Effector memory CD8-positive, alpha-beta T cell (primary cell): ENCODE data around the gene ZNF398.

Source experiments
- ATAC-seq: fragments of 150-1000 bp; cut with Tn5 transposase; replicated peaks from 2 replicates; pipeline ENCODE4 v1.10.0; 2021; ENCODE audit warnings: mild to moderate bottlenecking, moderate library complexity
- DNase-seq, 3 experiments: peaks; one replicate each; pipeline ENCODE4 v3.0.0; 2021
- H3K27ac Mint-ChIP-seq, 2 donors: one replicate each; pipeline ENCODE4 v1.8.0; 2022; ENCODE audit warnings: mild to moderate bottlenecking in 2 of 2, mixed read lengths in 2 of 2, moderate library complexity in 2 of 2
- H3K27me3 Mint-ChIP-seq, 2 donors: one replicate each; pipeline ENCODE4 v1.8.0; 2022; ENCODE audit warnings: mixed read lengths in 2 of 2
- H3K36me3 Mint-ChIP-seq: one replicate; pipeline ENCODE4 v1.8.0; 2022; ENCODE audit warnings: mild to moderate bottlenecking, moderate library complexity, mixed read lengths; ENCODE audit not compliant: insufficient read depth
- H3K4me1 Mint-ChIP-seq, 2 donors: one replicate each; pipeline ENCODE4 v1.8.0; 2022; ENCODE audit warnings: low read depth in 2 of 2, mixed read lengths in 2 of 2
- H3K4me3 Mint-ChIP-seq, 2 donors: one replicate each; pipeline ENCODE4 v1.8.0; 2022; ENCODE audit warnings: mild to moderate bottlenecking in 2 of 2, mixed read lengths in 2 of 2, moderate library complexity in 2 of 2
- H3K9me3 Mint-ChIP-seq, 2 donors: one replicate each; pipeline ENCODE4 v1.8.0; 2022; ENCODE audit warnings: mixed read lengths in 2 of 2

ZNF398 gene

GRCh38 chr7:149166142-149166541 is 18.9 kb downstream of the ZNF398 start:
- H3K4me3 Mint-ChIP-seq = no peak overlapping the region
- no peak for DNase-seq
- no peak overlapping the region for H3K27ac Mint-ChIP-seq
- H3K4me1 Mint-ChIP-seq = peaks cover 4 to 5% of the 10 kb centered on the region in 2 donors
- H3K27me3 Mint-ChIP-seq = no peaks in the 10 kb centered on the region
- H3K36me3 Mint-ChIP-seq = peaks cover 62% of the 10 kb centered on the region
- no peak for ATAC-seq
- no peaks in the 10 kb centered on the region for H3K9me3 Mint-ChIP-seq

GRCh38 chr7:149166630-149167352 is 19.5 kb downstream of the ZNF398 start:
- Mint-ChIP-seq H3K4me3 (no peak overlapping the region), H3K27me3 (no peaks in the 10 kb centered on the region), H3K27ac (peak overlapping the region in 1 of 2 donors; percentile 72), H3K9me3 (no peaks in the 10 kb centered on the region), H3K4me1 (peaks cover 0 to 4% of the 10 kb centered on the region in 2 donors), H3K36me3 (peaks cover 64% of the 10 kb centered on the region)
- no peak for ATAC-seq
- DNase-seq = no peak

GRCh38 chr7:149171892-149172533 is 24.8 kb downstream of the ZNF398 start:
- Mint-ChIP-seq H3K4me1 (no peaks in the 10 kb centered on the region), H3K36me3 (peaks cover 65% of the 10 kb centered on the region), H3K9me3 (no peaks in the 10 kb centered on the region), H3K27ac (peak overlapping the region in 1 of 2 donors; percentile 38), H3K4me3 (no peak overlapping the region), H3K27me3 (no peaks in the 10 kb centered on the region)
- ATAC-seq = no peak
- DNase-seq = no peak

- H3K27ac Mint-ChIP-seq = peak overlapping the region in 1 of 2 donors; percentile 38
- DNase-seq (no peak), ATAC-seq (no peak)
- no peak overlapping the region for H3K4me3 Mint-ChIP-seq
- no peaks in the 10 kb centered on the region for H3K4me1 Mint-ChIP-seq
- peaks cover 64% of the 10 kb centered on the region for H3K36me3 Mint-ChIP-seq
- no peaks in the 10 kb centered on the region for H3K9me3 Mint-ChIP-seq
- no peaks in the 10 kb centered on the region for H3K27me3 Mint-ChIP-seq
Observed at GRCh38 chr7:149172534-149172920, 25.3 kb downstream of the ZNF398 start.

- Mint-ChIP-seq H3K27ac (no peak overlapping the region), H3K9me3 (no peaks in the 10 kb centered on the region), H3K4me1 (no peaks in the 10 kb centered on the region), H3K27me3 (no peaks in the 10 kb centered on the region), H3K4me3 (no peak overlapping the region), H3K36me3 (peaks cover 56% of the 10 kb centered on the region)
- DNase-seq (no peak), ATAC-seq (no peak)
Observed at GRCh38 chr7:149175150-149175549, 27.9 kb downstream of the ZNF398 start.

GRCh38 chr7:149179241-149179640 is 32.0 kb downstream of the ZNF398 start:
- DNase-seq (no peak), ATAC-seq (no peak)
- Mint-ChIP-seq H3K27ac (no peak overlapping the region), H3K9me3 (no peaks in the 10 kb centered on the region), H3K27me3 (no peaks in the 10 kb centered on the region), H3K4me1 (no peaks in the 10 kb centered on the region), H3K36me3 (peaks cover 33% of the 10 kb centered on the region), H3K4me3 (no peak overlapping the region)

- ATAC-seq = no peak
- Mint-ChIP-seq H3K9me3 (no peaks in the 10 kb centered on the region), H3K27me3 (no peaks in the 10 kb centered on the region), H3K4me3 (no peak overlapping the region), H3K36me3 (peaks cover 31% of the 10 kb centered on the region), H3K27ac (no peak overlapping the region), H3K4me1 (no peaks in the 10 kb centered on the region)
- DNase-seq = no peak
Observed at GRCh38 chr7:149180722-149181449, 33.6 kb downstream of the ZNF398 start.

- no peaks in the 10 kb centered on the region for H3K27me3 Mint-ChIP-seq
- H3K4me3 Mint-ChIP-seq = no peak overlapping the region
- ATAC-seq (no peak), DNase-seq (no peak)
- peaks cover 26% of the 10 kb centered on the region for H3K36me3 Mint-ChIP-seq
- no peaks in the 10 kb centered on the region for H3K4me1 Mint-ChIP-seq
- no peaks in the 10 kb centered on the region for H3K9me3 Mint-ChIP-seq
- H3K27ac Mint-ChIP-seq = no peak overlapping the region
Observed at GRCh38 chr7:149181450-149181790, 34.2 kb downstream of the ZNF398 start.

GRCh38 chr7:149184274-149184673 is 37.0 kb downstream of the ZNF398 start:
- ATAC-seq = no peak

GRCh38 chr7:149188213-149188612 is 41.0 kb downstream of the ZNF398 start:
- H3K4me1 Mint-ChIP-seq = peaks cover 4 to 5% of the 10 kb centered on the region in 2 donors
- no peaks in the 10 kb centered on the region for H3K27me3 Mint-ChIP-seq
- ATAC-seq (no peak), DNase-seq (no peak)
- H3K9me3 Mint-ChIP-seq = no peaks in the 10 kb centered on the region
- H3K4me3 Mint-ChIP-seq = no peak overlapping the region
- H3K27ac Mint-ChIP-seq = peak overlapping the region in 1 of 2 donors; percentile 7
- peaks cover 10% of the 10 kb centered on the region for H3K36me3 Mint-ChIP-seq

More at GRCh38 chr7:149184274-149184673, 37.0 kb downstream of the ZNF398 start:
- no peaks in the 10 kb centered on the region for H3K4me1 Mint-ChIP-seq
- H3K36me3 Mint-ChIP-seq = peaks cover 7% of the 10 kb centered on the region
- H3K4me3 Mint-ChIP-seq = no peak overlapping the region
- no peaks in the 10 kb centered on the region for H3K9me3 Mint-ChIP-seq
- no peaks in the 10 kb centered on the region for H3K27me3 Mint-ChIP-seq
- no peak overlapping the region for H3K27ac Mint-ChIP-seq
- no peak for DNase-seq

GRCh38 chr7:149188637-149189259 is 41.5 kb downstream of the ZNF398 start:
- peaks cover 4 to 5% of the 10 kb centered on the region in 2 donors for H3K4me1 Mint-ChIP-seq
- no peak for DNase-seq
- H3K27ac Mint-ChIP-seq = peak overlapping the region in 1 of 2 donors; percentile 7
- H3K36me3 Mint-ChIP-seq = peaks cover 10% of the 10 kb centered on the region
- H3K27me3 Mint-ChIP-seq = no peaks in the 10 kb centered on the region
- no peaks in the 10 kb centered on the region for H3K9me3 Mint-ChIP-seq
- H3K4me3 Mint-ChIP-seq = no peak overlapping the region
- ATAC-seq = no peak

- ATAC-seq (no peak), DNase-seq (no peak)
- peaks cover 14 to 16% of the 10 kb centered on the region in 2 donors for H3K4me1 Mint-ChIP-seq
- H3K36me3 Mint-ChIP-seq = peaks cover 10% of the 10 kb centered on the region
- H3K4me3 Mint-ChIP-seq = peak overlapping the region; percentile 69 to 76
- H3K27ac Mint-ChIP-seq = peak overlapping the region in 1 of 2 donors; percentile 53
- no peaks in the 10 kb centered on the region for H3K27me3 Mint-ChIP-seq
- H3K9me3 Mint-ChIP-seq = no peaks in the 10 kb centered on the region
Observed at GRCh38 chr7:149191851-149192250, 44.6 kb downstream of the ZNF398 start.

GRCh38 chr7:149194799-149195179 is 47.5 kb downstream of the ZNF398 start:
- no peaks in the 10 kb centered on the region for H3K27me3 Mint-ChIP-seq
- DNase-seq (no peak), ATAC-seq (no peak)
- peak overlapping the region; percentile 76 to 77 for H3K4me3 Mint-ChIP-seq
- peaks cover 24 to 30% of the 10 kb centered on the region in 2 donors for H3K4me1 Mint-ChIP-seq
- H3K9me3 Mint-ChIP-seq = no peaks in the 10 kb centered on the region
- peak overlapping the region; percentile 62 to 94 for H3K27ac Mint-ChIP-seq
- peaks cover 16% of the 10 kb centered on the region for H3K36me3 Mint-ChIP-seq
